ENCODE data around the gene PALLD.

The PALLD gene

GRCh38 chr4:168831919-168832762, 335.3 kb downstream of the PALLD start:
- peak overlapping the region; percentile 47 for H3K4me3 ChIP-seq (ENCODE audit: low read depth, low read length)
- TF ChIP-seq MAX (IDR thresholded peaks at IDR 0.05; ENCODE audit: low read depth, low read length): no peak
- no peak for TF ChIP-seq MYC (IDR thresholded peaks at IDR 0.05; ENCODE audit: low read depth, low read length)
- no peak for TF ChIP-seq POLR2A (IDR thresholded peaks at IDR 0.05; ENCODE audit: extremely low read depth, insufficient read length)
- TF ChIP-seq CTCF (IDR thresholded peaks at IDR 0.05; ENCODE audit: low read depth, low read length): no peak
- peak; percentile 53 for DNase-seq (ENCODE audit: low read depth)

- no peak for TF ChIP-seq POLR2A (IDR thresholded peaks at IDR 0.05; ENCODE audit: extremely low read depth, insufficient read length)
- TF ChIP-seq MYC (IDR thresholded peaks at IDR 0.05; ENCODE audit: low read depth, low read length): no peak
- TF ChIP-seq MAX (IDR thresholded peaks at IDR 0.05; ENCODE audit: low read depth, low read length): no peak
- TF ChIP-seq CTCF (IDR thresholded peaks at IDR 0.05; ENCODE audit: low read depth, low read length): no peak
- H3K4me3 ChIP-seq (ENCODE audit: low read depth, low read length): no peak overlapping the region
- DNase-seq (ENCODE audit: low read depth): no peak
These were observed 336.1 kb downstream of the PALLD start for GRCh38 chr4:168832763-168833575.

GRCh38 chr4:168833881-168834280, 337.0 kb downstream of the PALLD start:
- no peak overlapping the region for H3K4me3 ChIP-seq (ENCODE audit: low read depth, low read length)
- no peak for DNase-seq (ENCODE audit: low read depth)
- TF ChIP-seq MYC (IDR thresholded peaks at IDR 0.05; ENCODE audit: low read depth, low read length): no peak
- TF ChIP-seq MAX (IDR thresholded peaks at IDR 0.05; ENCODE audit: low read depth, low read length): no peak
- TF ChIP-seq POLR2A (IDR thresholded peaks at IDR 0.05; ENCODE audit: extremely low read depth, insufficient read length): no peak
- TF ChIP-seq CTCF (IDR thresholded peaks at IDR 0.05; ENCODE audit: low read depth, low read length): no peak

- no peak for TF ChIP-seq MAX (IDR thresholded peaks at IDR 0.05; ENCODE audit: low read depth, low read length)
- no peak for TF ChIP-seq MYC (IDR thresholded peaks at IDR 0.05; ENCODE audit: low read depth, low read length)
- TF ChIP-seq CTCF (IDR thresholded peaks at IDR 0.05; ENCODE audit: low read depth, low read length): no peak
- no peak for TF ChIP-seq POLR2A (IDR thresholded peaks at IDR 0.05; ENCODE audit: extremely low read depth, insufficient read length)
- no peak for DNase-seq (ENCODE audit: low read depth)
- no peak overlapping the region for H3K4me3 ChIP-seq (ENCODE audit: low read depth, low read length)
These were observed 339.1 kb downstream of the PALLD start for GRCh38 chr4:168835880-168836454.

GRCh38 chr4:168836490-168836889, 339.6 kb downstream of the PALLD start:
- DNase-seq (ENCODE audit: low read depth): no peak
- TF ChIP-seq MYC (IDR thresholded peaks at IDR 0.05; ENCODE audit: low read depth, low read length) (no peak), MAX (IDR thresholded peaks at IDR 0.05; ENCODE audit: low read depth, low read length) (no peak), CTCF (IDR thresholded peaks at IDR 0.05; ENCODE audit: low read depth, low read length) (no peak), POLR2A (IDR thresholded peaks at IDR 0.05; ENCODE audit: extremely low read depth, insufficient read length) (no peak)
- no peak overlapping the region for H3K4me3 ChIP-seq (ENCODE audit: low read depth, low read length)
